ENCODE results near the gene ARL1. TPM values are rescaled to one million over a fixed set of nuclear protein-coding genes. Genes with fewer than 3 reads are reported as not detected.
"Not testable (repeated sequence)": the region's sequence is repeated elsewhere in the genome, so short reads cannot be mapped to it uniquely, and the experiment has no call there.

The ARL1 gene
- total RNA-seq, 2 experiments from 2014 or later, result 61.1 to 68.1 TPM

DNA sequence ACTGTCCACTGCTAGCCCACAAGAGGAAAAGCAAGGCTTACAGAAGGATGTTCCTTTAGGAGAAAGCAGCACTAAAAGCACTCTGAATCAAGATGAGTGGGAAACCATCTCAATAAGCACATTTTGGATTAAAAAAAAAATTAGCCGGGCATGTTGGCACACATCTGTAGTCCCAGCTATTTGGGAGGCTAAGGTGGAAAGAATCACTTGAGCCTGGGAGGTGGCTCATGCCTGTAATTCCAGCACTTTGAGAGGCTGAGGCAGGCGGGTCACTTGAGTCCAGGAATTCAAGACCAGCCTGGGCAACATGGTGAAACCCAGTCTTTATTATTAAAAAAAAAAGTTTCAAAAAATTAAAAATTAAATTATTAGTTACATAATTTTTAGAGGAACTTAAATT, 17.0 kb upstream of the ARL1 start:
- Histone ChIP-seq H4K20me1 (ENCODE audit: insufficient read depth, low read length) (no peaks in the 10 kb centered on the region), H3K79me2 (ENCODE audit: insufficient read depth, low read depth, low read length) (no peaks in the 10 kb centered on the region), H3K36me3 (ENCODE audit: insufficient read depth, low read length) (no peaks in the 10 kb centered on the region), H2AFZ (ENCODE audit: low read length) (no peak overlapping the region), H3K9me2 (ENCODE audit: insufficient read depth, low read length) (no peaks in the 10 kb centered on the region), H3K4me3 (ENCODE audit: low read depth, low read length, poor library complexity, severe bottlenecking) (no peak overlapping the region), H3K9me3 (ENCODE audit: low read length) (no peaks in the 10 kb centered on the region), H3K4me1 (ENCODE audit: insufficient read depth, low read length, poor library complexity, severe bottlenecking) (no peaks in the 10 kb centered on the region), H3K4me2 (ENCODE audit: low read length) (no peak overlapping the region), H3K27ac (ENCODE audit: low read depth, low read length, poor library complexity, severe bottlenecking) (no peak overlapping the region)
- intact Hi-C loops (cut with micrococcal nuclease; ENCODE audit: unreplicated experiment), result no loop called here
- CTCF ChIA-PET (ENCODE audit: unreplicated experiment), result no interaction called here
- no peak for DNase-seq (ENCODE audit: low spot score)
- POLR2A ChIA-PET, result interaction anchor here (0.7 kb wide), 2 partner anchors 145 to 211 kb away, joined by 3 read pairs; partner anchors contain the start of gene UTP20
- TF ChIP-seq, protein P1, sequence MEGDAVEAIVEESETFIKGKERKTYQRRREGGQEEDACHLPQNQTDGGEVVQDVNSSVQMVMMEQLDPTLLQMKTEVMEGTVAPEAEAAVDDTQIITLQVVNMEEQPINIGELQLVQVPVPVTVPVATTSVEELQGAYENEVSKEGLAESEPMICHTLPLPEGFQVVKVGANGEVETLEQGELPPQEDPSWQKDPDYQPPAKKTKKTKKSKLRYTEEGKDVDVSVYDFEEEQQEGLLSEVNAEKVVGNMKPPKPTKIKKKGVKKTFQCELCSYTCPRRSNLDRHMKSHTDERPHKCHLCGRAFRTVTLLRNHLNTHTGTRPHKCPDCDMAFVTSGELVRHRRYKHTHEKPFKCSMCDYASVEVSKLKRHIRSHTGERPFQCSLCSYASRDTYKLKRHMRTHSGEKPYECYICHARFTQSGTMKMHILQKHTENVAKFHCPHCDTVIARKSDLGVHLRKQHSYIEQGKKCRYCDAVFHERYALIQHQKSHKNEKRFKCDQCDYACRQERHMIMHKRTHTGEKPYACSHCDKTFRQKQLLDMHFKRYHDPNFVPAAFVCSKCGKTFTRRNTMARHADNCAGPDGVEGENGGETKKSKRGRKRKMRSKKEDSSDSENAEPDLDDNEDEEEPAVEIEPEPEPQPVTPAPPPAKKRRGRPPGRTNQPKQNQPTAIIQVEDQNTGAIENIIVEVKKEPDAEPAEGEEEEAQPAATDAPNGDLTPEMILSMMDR (conservative IDR thresholded peaks at IDR 0.05; ENCODE audit: low read length), result no peak
- TF ChIP-seq EZH2phosphoT487 (IDR thresholded peaks at IDR 0.05; ENCODE audit: borderline replicate concordance, low read depth, low read length), result no peak
- BruUV-seq (replicated peaks), result no TSS peak

DNA sequence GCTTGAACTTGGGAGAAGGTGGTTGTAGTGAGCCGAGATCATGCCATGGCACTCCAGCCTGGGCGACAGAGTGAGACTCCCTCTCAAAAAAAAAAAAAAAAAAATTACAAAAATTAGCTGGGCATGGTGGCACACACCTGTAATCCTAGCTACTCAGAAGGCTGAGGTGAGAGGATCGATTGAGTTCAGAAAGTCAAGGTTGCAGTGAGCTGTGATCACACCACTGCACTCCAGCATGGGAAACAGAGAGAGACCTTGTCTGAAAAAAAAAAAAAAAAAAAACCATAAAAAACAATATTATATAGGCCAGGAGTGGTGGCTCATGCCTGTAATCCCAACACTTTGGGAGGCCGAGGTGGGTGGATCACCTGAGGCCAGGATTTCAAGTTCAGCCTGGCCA, 14.5 kb upstream of the ARL1 start:
- H3K4me1 ChIP-seq (ENCODE audit: insufficient read depth, low read length, poor library complexity, severe bottlenecking); BruUV-seq (replicated peaks); intact Hi-C loops (cut with micrococcal nuclease; ENCODE audit: unreplicated experiment); H4K20me1 ChIP-seq (ENCODE audit: insufficient read depth, low read length); H3K4me2 ChIP-seq (ENCODE audit: low read length); H3K9me3 ChIP-seq (ENCODE audit: low read length); H3K36me3 ChIP-seq (ENCODE audit: insufficient read depth, low read length); H3K79me2 ChIP-seq (ENCODE audit: insufficient read depth, low read depth, low read length); H3K27ac ChIP-seq (ENCODE audit: low read depth, low read length, poor library complexity, severe bottlenecking); H3K9me2 ChIP-seq (ENCODE audit: insufficient read depth, low read length); H2AFZ ChIP-seq (ENCODE audit: low read length); H3K4me3 ChIP-seq (ENCODE audit: low read depth, low read length, poor library complexity, severe bottlenecking); DNase-seq (ENCODE audit: low spot score): not testable (repeated sequence)
- ChIA-PET CTCF (ENCODE audit: unreplicated experiment) (interaction anchor here (0.6 kb wide), 1 partner anchor 81 kb away, joined by 3 read pairs; no protein-coding TSS in a partner anchor), POLR2A (interaction anchor here (0.6 to 0.7 kb wide), 2 partner anchors 514 to 1156 kb away, joined by 3 to 9 read pairs; no protein-coding TSS in a partner anchor)

DNA sequence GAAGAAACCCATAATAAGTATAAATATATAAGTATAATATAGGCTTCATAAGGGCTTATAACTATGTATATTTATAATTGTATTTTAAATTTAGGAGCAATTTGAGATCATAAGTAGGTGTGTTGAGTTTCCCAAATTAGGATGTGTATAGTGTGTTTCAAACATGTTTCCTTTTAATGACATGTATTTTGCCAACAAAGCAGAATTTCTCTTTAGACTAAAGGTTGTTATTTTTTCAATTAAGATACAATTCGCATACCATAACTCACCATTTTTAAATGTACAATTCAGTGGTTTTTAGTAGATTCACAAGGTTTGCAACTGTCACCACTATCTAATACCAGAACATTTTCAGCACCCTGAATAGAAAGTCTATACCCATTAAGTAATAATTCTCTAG, 7.7 kb upstream of the ARL1 start:
- no peaks in the 10 kb centered on the region for H3K79me2 ChIP-seq (ENCODE audit: insufficient read depth, low read depth, low read length)
- no peak overlapping the region for H3K4me2 ChIP-seq (ENCODE audit: low read length)
- no peaks in the 10 kb centered on the region for H4K20me1 ChIP-seq (ENCODE audit: insufficient read depth, low read length)
- no peaks in the 10 kb centered on the region for H3K9me3 ChIP-seq (ENCODE audit: low read length)
- no peak for TF ChIP-seq EZH2phosphoT487 (IDR thresholded peaks at IDR 0.05; ENCODE audit: borderline replicate concordance, low read depth, low read length)
- TF ChIP-seq, protein P1 (conservative IDR thresholded peaks at IDR 0.05; ENCODE audit: low read length), result no peak
- H2AFZ ChIP-seq (ENCODE audit: low read length), result no peak overlapping the region
- no peak for DNase-seq (ENCODE audit: low spot score)
- H3K27ac ChIP-seq (ENCODE audit: low read depth, low read length, poor library complexity, severe bottlenecking), result no peak overlapping the region
- CTCF ChIA-PET (ENCODE audit: unreplicated experiment), result no interaction called here
- no peaks in the 10 kb centered on the region for H3K9me2 ChIP-seq (ENCODE audit: insufficient read depth, low read length)
- BruUV-seq (replicated peaks), result no TSS peak
- POLR2A ChIA-PET, result interaction anchor here (0.8 kb wide), 1 partner anchor 40 kb away, joined by 3 read pairs; no protein-coding TSS in a partner anchor
- no peak overlapping the region for H3K4me3 ChIP-seq (ENCODE audit: low read depth, low read length, poor library complexity, severe bottlenecking)
- intact Hi-C loops (cut with micrococcal nuclease; ENCODE audit: unreplicated experiment), result loop anchor here (2.0 to 10.0 kb wide), 4 partner anchors 260 to 502 kb away; partner anchors contain the start of gene GNPTAB
- H3K36me3 ChIP-seq (ENCODE audit: insufficient read depth, low read length), result no peaks in the 10 kb centered on the region
- H3K4me1 ChIP-seq (ENCODE audit: insufficient read depth, low read length, poor library complexity, severe bottlenecking), result peaks cover 4% of the 10 kb centered on the region

Measured in OCI-LY7 (cell line).